ENCODE measurements around the gene DPP8. TPM values are rescaled to one million over a fixed set of nuclear protein-coding genes. Genes with fewer than 3 reads are reported as not detected.

The DPP8 gene
- total RNA-seq, 2 experiments from 2014 or later: 27.7 to 32.6 TPM

GRCh38 chr15:65416845-65417416 lies 100.6 kb downstream of the DPP8 start:
- no peak for TF ChIP-seq CTCF (IDR thresholded peaks at IDR 0.05)
- peaks cover 31% of the 10 kb centered on the region for H3K27me3 Mint-ChIP-seq
- no peaks in the 10 kb centered on the region for H3K36me3 Mint-ChIP-seq (ENCODE audit: low read depth)
- no peak for ATAC-seq
- DNase-seq: no peak
- peaks cover 6% of the 10 kb centered on the region for H3K4me1 Mint-ChIP-seq (ENCODE audit: low read depth)
- H3K27ac Mint-ChIP-seq: no peak overlapping the region
- no peaks in the 10 kb centered on the region for H3K9me3 Mint-ChIP-seq
- POLR2A ChIA-PET: interaction anchor here (1.0 kb wide), 1 partner anchor 11 kb away, joined by 3 read pairs; no protein-coding TSS in a partner anchor
- CTCF ChIA-PET: no interaction called here
- H3K4me3 Mint-ChIP-seq: no peak overlapping the region
- intact Hi-C loops (cut with micrococcal nuclease): no loop called here

GRCh38 chr15:65414841-65415621 lies 102.5 kb downstream of the DPP8 start:
- Mint-ChIP-seq H3K4me3 (no peak overlapping the region), H3K36me3 (ENCODE audit: low read depth) (no peaks in the 10 kb centered on the region), H3K27me3 (peaks cover 27% of the 10 kb centered on the region), H3K9me3 (no peaks in the 10 kb centered on the region), H3K4me1 (ENCODE audit: low read depth) (no peaks in the 10 kb centered on the region), H3K27ac (no peak overlapping the region)
- TF ChIP-seq CTCF (IDR thresholded peaks at IDR 0.05): no peak
- no peak for DNase-seq
- intact Hi-C loops (cut with micrococcal nuclease): no loop called here
- ChIA-PET CTCF (interaction anchor here (0.6 to 1.6 kb wide), 4 partner anchors 14 to 97 kb away, joined by 3 to 7 read pairs (median 3); no protein-coding TSS in a partner anchor), POLR2A (interaction anchor here (0.6 to 1.7 kb wide), 2 partner anchors 110 to 283 kb away, joined by 3 to 6 read pairs; partner anchors contain the start of gene RNU5B-1)
- ATAC-seq: no peak

GRCh38 chr15:65413760-65414144 lies 103.7 kb downstream of the DPP8 start:
- TF ChIP-seq CTCF (IDR thresholded peaks at IDR 0.05): no peak
- Mint-ChIP-seq H3K36me3 (ENCODE audit: low read depth) (no peaks in the 10 kb centered on the region), H3K4me1 (ENCODE audit: low read depth) (peaks cover 6% of the 10 kb centered on the region), H3K9me3 (no peaks in the 10 kb centered on the region), H3K4me3 (no peak overlapping the region), H3K27ac (no peak overlapping the region), H3K27me3 (peaks cover 26% of the 10 kb centered on the region)
- CTCF ChIA-PET: interaction anchor here (1.0 to 1.6 kb wide), 4 partner anchors 14 to 95 kb away, joined by 3 to 7 read pairs (median 3); no protein-coding TSS in a partner anchor
- DNase-seq (no peak), ATAC-seq (no peak)
- POLR2A ChIA-PET: interaction anchor here (0.5 to 1.7 kb wide), 2 partner anchors 109 to 688 kb away, joined by 3 to 6 read pairs; partner anchors contain the start of gene RNU5B-1
- intact Hi-C loops (cut with micrococcal nuclease): no loop called here

GRCh38 chr15:65413051-65413759 lies 104.3 kb downstream of the DPP8 start:
- intact Hi-C loops (cut with micrococcal nuclease): no loop called here
- Mint-ChIP-seq H3K4me1 (ENCODE audit: low read depth) (peaks cover 6% of the 10 kb centered on the region), H3K27ac (no peak overlapping the region), H3K27me3 (peaks cover 23% of the 10 kb centered on the region), H3K9me3 (no peaks in the 10 kb centered on the region), H3K4me3 (no peak overlapping the region), H3K36me3 (ENCODE audit: low read depth) (no peaks in the 10 kb centered on the region)
- DNase-seq: no peak
- TF ChIP-seq CTCF (IDR thresholded peaks at IDR 0.05): no peak
- no peak for ATAC-seq
- POLR2A ChIA-PET: interaction anchor here (0.5 to 1.7 kb wide), 3 partner anchors 38 to 687 kb away, joined by 3 to 6 read pairs (median 3); partner anchors contain the start of gene RNU5B-1
- CTCF ChIA-PET: interaction anchor here (0.6 to 1.6 kb wide), 4 partner anchors 8 to 95 kb away, joined by 3 to 7 read pairs (median 5); no protein-coding TSS in a partner anchor
